Activated naive CD4-positive, alpha-beta T cell treated with anti-CD3 and anti-CD28 coated beads, Interleukin-2, amount 50 U/mL, for 16 hours (primary cell): ENCODE data around the gene TEX13D.

Experiments used
- DNase-seq: peaks from one replicate; pipeline ENCODE4 v3.0.0-alpha.2; 2020

TEX13D gene

GRCh38 chrX:124348885-124349453 lies 16.5 kb downstream of the TEX13D start:
- DNase-seq: no peak

- DNase-seq: no peak
Measured at GRCh38 chrX:124354648-124355047, 22.2 kb downstream of the TEX13D start.

- no peak for DNase-seq
Measured at GRCh38 chrX:124358800-124359383, 26.4 kb downstream of the TEX13D start.

- DNase-seq: no peak
Measured at GRCh38 chrX:124362072-124362471, 29.6 kb downstream of the TEX13D start.

GRCh38 chrX:124362761-124363160 lies 30.3 kb downstream of the TEX13D start:
- DNase-seq: no peak

- no peak for DNase-seq
Measured at GRCh38 chrX:124369722-124370121, 37.3 kb downstream of the TEX13D start.

GRCh38 chrX:124373348-124373747 lies 40.9 kb downstream of the TEX13D start:
- no peak for DNase-seq

GRCh38 chrX:124378643-124379042 lies 46.2 kb downstream of the TEX13D start:
- no peak for DNase-seq

- DNase-seq: no peak
Measured at GRCh38 chrX:124383354-124383753, 50.9 kb downstream of the TEX13D start.

- no peak for DNase-seq
Measured at GRCh38 chrX:124386401-124386800, 53.9 kb downstream of the TEX13D start.
